GM23338 (cell line): Measurements from ENCODE around the gene COL4A2.

Experiments
- CREB1 ChIP-seq: fragments of 250-450 bp; sonication (Bioruptor Pico); IDR thresholded peaks from 2 replicates; pipeline ENCODE4 v1.5.0; 2020; ENCODE audit warnings: low read depth, mild to moderate bottlenecking, moderate library complexity
- CTCF ChIP-seq, 2 experiments: fragments of 200-600 bp in 1 of 2; sonication (generic) in 1 of 2; conservative IDR thresholded peaks; 2 replicates each; pipeline versions ENCODE4 v1.5.1 to v1.6.1; 2016 to 2017; ENCODE audit warnings: antibody characterized with exemption in 2 of 2, low read depth in 2 of 2, mild to moderate bottlenecking in 2 of 2, moderate library complexity in 1 of 2
- ETS1 ChIP-seq: IDR thresholded peaks from 2 replicates; pipeline ENCODE4 v1.6.1; 2016; ENCODE audit warnings: antibody characterized with exemption
- EZH2 ChIP-seq: fragments of 200-600 bp; sonication (generic); IDR thresholded peaks from one replicate; pipeline ENCODE4 v1.8.0; 2017; ENCODE audit warnings: antibody characterized with exemption, mild to moderate bottlenecking, low read depth; ENCODE audit not compliant: unreplicated experiment
- EZH2phosphoT487 ChIP-seq: fragments of 200-600 bp; sonication (generic); IDR thresholded peaks from one replicate; pipeline ENCODE4 v1.8.1; 2018; ENCODE audit warnings: antibody characterized with exemption; ENCODE audit not compliant: unreplicated experiment
- JUNB ChIP-seq: IDR thresholded peaks from one replicate; pipeline ENCODE4 v1.6.1; 2016; ENCODE audit warnings: antibody characterized with exemption; ENCODE audit not compliant: unreplicated experiment
- NANOG ChIP-seq: IDR thresholded peaks from 2 replicates; pipeline ENCODE4 v1.6.1; 2016; ENCODE audit warnings: antibody characterized with exemption, borderline replicate concordance
- POLR2AphosphoS5 ChIP-seq: IDR thresholded peaks from 2 replicates; pipeline ENCODE4 v1.6.1; 2016; ENCODE audit warnings: antibody characterized with exemption, low read depth
- REST ChIP-seq: IDR thresholded peaks from one replicate; pipeline ENCODE4 v1.6.1; 2018; ENCODE audit warnings: antibody characterized with exemption; ENCODE audit not compliant: unreplicated experiment
- ZNF114 ChIP-seq: fragments of 250-450 bp; sonication (Bioruptor Pico); IDR thresholded peaks from 2 replicates; pipeline ENCODE4 v1.5.0; 2020; ENCODE audit warnings: mild to moderate bottlenecking, moderate library complexity
- ZNF462 ChIP-seq: fragments of 250-450 bp; sonication (Bioruptor Pico); IDR thresholded peaks from 2 replicates; pipeline ENCODE4 v1.5.0; 2020; ENCODE audit warnings: mild to moderate bottlenecking, moderate library complexity

- TF ChIP-seq CTCF (conservative IDR thresholded peaks at IDR 0.05; ENCODE audit: low read depth in 2 of 2): no peak
- no peak for TF ChIP-seq POLR2AphosphoS5
- no peak for TF ChIP-seq EZH2
- no peak for TF ChIP-seq EZH2phosphoT487
- no peak for TF ChIP-seq REST
- TF ChIP-seq ETS1: no peak
- no peak for TF ChIP-seq CREB1 (CRISPR knock-in tag)
- TF ChIP-seq ZNF114: no peak
- TF ChIP-seq JUNB: no peak
- TF ChIP-seq ZNF462: no peak
- TF ChIP-seq NANOG: no peak
Observed at GRCh38 chr13:110483386-110483968, 176.4 kb downstream of the COL4A2 start.
